ENCODE measurements around the gene EPN2. TPM values are rescaled to one million over a fixed set of nuclear protein-coding genes. Genes with fewer than 3 reads are reported as not detected.

The EPN2 gene
- polyA plus RNA-seq, 3 donors, result 0.93 TPM; not detected in 2

DNA sequence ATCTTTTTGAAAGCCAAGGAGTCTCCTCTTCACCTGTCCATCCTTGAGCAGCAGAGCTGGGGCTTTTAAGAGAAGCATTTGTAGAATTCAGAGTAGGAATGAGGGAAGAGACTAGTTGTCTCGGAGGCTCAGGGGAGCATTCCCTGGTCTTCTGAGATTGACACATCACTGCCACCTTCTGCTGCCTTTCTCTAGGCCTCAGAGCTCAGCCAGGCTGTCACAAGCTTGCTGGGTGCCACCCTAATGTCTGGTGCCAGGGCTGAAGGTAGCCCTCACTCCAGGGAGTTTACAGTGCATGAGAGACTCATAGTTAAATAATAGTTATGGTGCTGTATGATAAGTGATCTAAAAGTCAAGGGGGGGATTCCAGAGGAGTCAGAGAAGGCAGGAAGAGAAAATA lies 85.7 kb downstream of the EPN2 start:
- Histone ChIP-seq H3K9me3 (replicated peaks in 1 of 2; ENCODE audit: control insufficient read depth in 1 of 2, insufficient read depth in 1 of 2, low read length in 2 of 2) (peaks cover 4 to 13% of the 10 kb centered on the region in 2 donors), H3K79me2 (ENCODE audit: insufficient read depth, low read length) (no peaks in the 10 kb centered on the region), H3K27ac (ENCODE audit: low read depth in 1 of 2, low read length in 2 of 2) (no peak overlapping the region), H3K27me3 (ENCODE audit: control insufficient read depth in 2 of 2, insufficient read depth in 2 of 2, low read length in 2 of 2) (peaks cover 23 to 75% of the 10 kb centered on the region in 2 donors), H2AFZ (ENCODE audit: insufficient read depth, low read depth, low read length, poor library complexity, severe bottlenecking) (no peak overlapping the region), H3K4me2 (replicated peaks; ENCODE audit: extremely low read depth, low read length, poor library complexity, severe bottlenecking) (no peak overlapping the region), H4K20me1 (ENCODE audit: insufficient read depth, low read length) (no peaks in the 10 kb centered on the region), H3K9ac (ENCODE audit: insufficient read depth, low read length, poor library complexity, severe bottlenecking) (no peak overlapping the region), H3K36me3 (replicated peaks in 1 of 2; ENCODE audit: control insufficient read depth in 1 of 2, insufficient read depth in 2 of 2, low read length in 2 of 2) (no peaks in the 10 kb centered on the region), H3K4me1 (ENCODE audit: control insufficient read depth in 1 of 2, insufficient read depth in 2 of 2, low read length in 2 of 2) (no peaks in the 10 kb centered on the region), H3K4me3 (replicated peaks in 1 of 3; ENCODE audit: low read depth in 2 of 3, low read length in 3 of 3) (no peak overlapping the region)
- no peaks in the 10 kb centered on the region for H3K4me1 Mint-ChIP-seq
- H3K27me3 Mint-ChIP-seq (ENCODE audit: low read depth in 3 of 3), result peaks cover 58 to 81% (median 74%) of the 10 kb centered on the region in 3 donors
- intact Hi-C loops (cut with micrococcal nuclease), result loop anchor here in 1 of 2 donors (5.0 kb wide), 1 partner anchor 41 kb away; no protein-coding TSS in a partner anchor
- DNase-seq, result no peak
- 60% methylated on average over 1 of the region's 1 CpG for WGBS (ENCODE audit: insufficient coverage)
- peaks cover 3 to 26% (median 16%) of the 10 kb centered on the region in 7 donors for H3K9me3 Mint-ChIP-seq
- TF ChIP-seq, protein P1, sequence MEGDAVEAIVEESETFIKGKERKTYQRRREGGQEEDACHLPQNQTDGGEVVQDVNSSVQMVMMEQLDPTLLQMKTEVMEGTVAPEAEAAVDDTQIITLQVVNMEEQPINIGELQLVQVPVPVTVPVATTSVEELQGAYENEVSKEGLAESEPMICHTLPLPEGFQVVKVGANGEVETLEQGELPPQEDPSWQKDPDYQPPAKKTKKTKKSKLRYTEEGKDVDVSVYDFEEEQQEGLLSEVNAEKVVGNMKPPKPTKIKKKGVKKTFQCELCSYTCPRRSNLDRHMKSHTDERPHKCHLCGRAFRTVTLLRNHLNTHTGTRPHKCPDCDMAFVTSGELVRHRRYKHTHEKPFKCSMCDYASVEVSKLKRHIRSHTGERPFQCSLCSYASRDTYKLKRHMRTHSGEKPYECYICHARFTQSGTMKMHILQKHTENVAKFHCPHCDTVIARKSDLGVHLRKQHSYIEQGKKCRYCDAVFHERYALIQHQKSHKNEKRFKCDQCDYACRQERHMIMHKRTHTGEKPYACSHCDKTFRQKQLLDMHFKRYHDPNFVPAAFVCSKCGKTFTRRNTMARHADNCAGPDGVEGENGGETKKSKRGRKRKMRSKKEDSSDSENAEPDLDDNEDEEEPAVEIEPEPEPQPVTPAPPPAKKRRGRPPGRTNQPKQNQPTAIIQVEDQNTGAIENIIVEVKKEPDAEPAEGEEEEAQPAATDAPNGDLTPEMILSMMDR (IDR thresholded peaks at IDR 0.05), result no peak
- peaks cover 0 to 2% of the 10 kb centered on the region in 2 donors for H3K36me3 Mint-ChIP-seq
- H3K4me3 Mint-ChIP-seq, result peak overlapping the region in 1 of 2 donors; percentile 40
- H3K27ac Mint-ChIP-seq, result no peak overlapping the region

DNA sequence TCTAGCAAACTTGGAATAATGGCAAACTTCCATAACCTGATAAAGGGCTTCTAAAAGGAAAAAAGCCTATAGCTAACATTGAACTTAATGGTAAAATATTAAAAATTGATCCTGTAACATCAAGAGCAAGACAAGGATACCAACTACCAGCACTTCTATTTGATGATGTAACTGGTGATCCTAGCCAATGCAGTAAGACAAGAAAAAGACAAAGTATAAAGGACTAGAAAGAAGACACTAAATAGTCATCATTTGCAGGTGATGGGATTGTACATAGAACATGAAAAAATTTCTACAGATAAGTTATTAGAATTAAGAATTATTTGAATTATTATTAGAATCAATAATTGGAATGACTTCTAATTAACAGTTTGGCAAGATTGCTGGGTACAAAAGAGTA lies 88.4 kb downstream of the EPN2 start:
- H2AFZ ChIP-seq (ENCODE audit: insufficient read depth, low read depth, low read length, poor library complexity, severe bottlenecking), result no peak overlapping the region
- H4K20me1 ChIP-seq (ENCODE audit: insufficient read depth, low read length), result no peaks in the 10 kb centered on the region
- Mint-ChIP-seq H3K4me3 (no peak overlapping the region), H3K36me3 (peaks cover 0 to 2% of the 10 kb centered on the region in 2 donors), H3K27me3 (ENCODE audit: low read depth in 3 of 3) (peaks cover 43 to 80% (median 65%) of the 10 kb centered on the region in 3 donors), H3K4me1 (no peaks in the 10 kb centered on the region), H3K27ac (no peak overlapping the region), H3K9me3 (peaks cover 3 to 26% (median 17%) of the 10 kb centered on the region in 7 donors)
- peaks cover 4 to 13% of the 10 kb centered on the region in 2 donors for H3K9me3 ChIP-seq (replicated peaks in 1 of 2; ENCODE audit: control insufficient read depth in 1 of 2, insufficient read depth in 1 of 2, low read length in 2 of 2)
- intact Hi-C loops (cut with micrococcal nuclease), result no loop called here
- no peaks in the 10 kb centered on the region for H3K36me3 ChIP-seq (replicated peaks in 1 of 2; ENCODE audit: control insufficient read depth in 1 of 2, insufficient read depth in 2 of 2, low read length in 2 of 2)
- DNase-seq, result no peak
- H3K9ac ChIP-seq (ENCODE audit: insufficient read depth, low read length, poor library complexity, severe bottlenecking), result no peak overlapping the region
- H3K4me1 ChIP-seq (ENCODE audit: control insufficient read depth in 1 of 2, insufficient read depth in 2 of 2, low read length in 2 of 2), result no peaks in the 10 kb centered on the region
- no peaks in the 10 kb centered on the region for H3K79me2 ChIP-seq (ENCODE audit: insufficient read depth, low read length)
- H3K27ac ChIP-seq (ENCODE audit: low read depth in 1 of 2, low read length in 2 of 2), result no peak overlapping the region
- no peak overlapping the region for H3K4me2 ChIP-seq (replicated peaks; ENCODE audit: extremely low read depth, low read length, poor library complexity, severe bottlenecking)
- H3K4me3 ChIP-seq (replicated peaks in 1 of 3; ENCODE audit: low read depth in 2 of 3, low read length in 3 of 3), result no peak overlapping the region
- peaks cover 19 to 66% of the 10 kb centered on the region in 2 donors for H3K27me3 ChIP-seq (ENCODE audit: control insufficient read depth in 2 of 2, insufficient read depth in 2 of 2, low read length in 2 of 2)
- TF ChIP-seq, protein P1 (IDR thresholded peaks at IDR 0.05), result no peak

Measured in CD14-positive monocyte (primary cell).